SK-N-SH (cell line): Measurements from ENCODE around the gene GPR160.

ENCODE experiments used
- CTCF ChIP-seq: fragments of 200-600 bp; sonication (generic); IDR thresholded peaks from 2 replicates; pipeline ENCODE4 v1.6.1; 2017; ENCODE audit warnings: antibody characterized with exemption, mild to moderate bottlenecking, moderate library complexity
- IRF3 ChIP-seq: fragments of 150-350 bp; IDR thresholded peaks from 2 replicates; pipeline ENCODE4 v1.6.1; 2016; ENCODE audit warnings: mild to moderate bottlenecking, low read depth, low read length
- MEF2A ChIP-seq: IDR thresholded peaks from 2 replicates; pipeline ENCODE4 v1.4.0; 2012; ENCODE audit warnings: low read depth, borderline replicate concordance
- MXI1 ChIP-seq: IDR thresholded peaks from 2 replicates; pipeline ENCODE4 v1.6.1; 2012; ENCODE audit warnings: mild to moderate bottlenecking, low read depth, low read length, improper control_type of control experiment
- PBX3 ChIP-seq: IDR thresholded peaks from 2 replicates; pipeline ENCODE4; 2012
- POLR2AphosphoS5 ChIP-seq: IDR thresholded peaks from 2 replicates; pipeline ENCODE4 v1.6.1; 2012; ENCODE audit warnings: low read depth, low read length
- REST ChIP-seq: IDR thresholded peaks from 2 replicates; pipeline ENCODE4 v1.6.1; 2012; ENCODE audit warnings: mild to moderate bottlenecking, low read depth, low read length, moderate library complexity
- TAF1 ChIP-seq: IDR thresholded peaks from 2 replicates; pipeline ENCODE4 v1.6.1; 2012; ENCODE audit warnings: low read depth, mild to moderate bottlenecking, low read length, moderate library complexity, borderline replicate concordance
- YY1 ChIP-seq: IDR thresholded peaks from 2 replicates; pipeline ENCODE4 v1.4.0; 2012; ENCODE audit warnings: low read depth, mild to moderate bottlenecking
- ZBTB33 ChIP-seq: IDR thresholded peaks from 2 replicates; pipeline ENCODE4 v1.4.0; 2012; ENCODE audit warnings: low read depth, borderline replicate concordance

- no peak for TF ChIP-seq CTCF
- no peak for TF ChIP-seq TAF1
- no peak for TF ChIP-seq POLR2AphosphoS5
- no peak for TF ChIP-seq IRF3
- TF ChIP-seq MXI1, result no peak
- no peak for TF ChIP-seq YY1
- TF ChIP-seq REST, result no peak
- no peak for TF ChIP-seq ZBTB33
- no peak for TF ChIP-seq MEF2A
- TF ChIP-seq PBX3, result no peak
These were observed 9.3 kb downstream of the GPR160 start for GRCh38 chr3:170047133-170047404.
